GM21717 (cell line): ENCODE results near the gene FBXO3.

Experiments
- ATAC-seq: cut with Tn5 transposase; IDR thresholded peaks from one replicate; pipeline ENCODE4 v1.9.1; 2021; ENCODE audit warnings: mild to moderate bottlenecking, moderate library complexity; ENCODE audit not compliant: unreplicated experiment

FBXO3 gene

DNA sequence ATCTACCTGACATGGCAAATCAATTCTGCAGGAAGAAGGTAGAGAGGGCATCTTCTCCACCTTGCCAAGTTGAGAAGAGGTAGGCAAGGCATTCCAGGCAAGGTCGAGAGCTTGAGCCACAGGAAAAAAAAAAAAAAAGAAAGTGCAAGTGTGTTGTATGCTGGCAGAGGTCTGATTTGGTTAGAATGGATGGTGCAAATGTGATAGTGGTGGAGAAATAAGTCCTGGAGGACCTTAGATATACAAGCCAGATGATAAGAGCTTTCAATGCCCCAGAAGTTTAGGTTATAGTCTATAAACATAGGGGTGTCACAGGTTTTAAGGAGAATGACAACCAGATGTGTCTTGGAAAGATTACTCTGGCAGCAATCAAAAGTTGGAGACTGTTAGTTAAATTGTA lies 1.4 kb downstream of the FBXO3 start:
- ATAC-seq = no peak

DNA sequence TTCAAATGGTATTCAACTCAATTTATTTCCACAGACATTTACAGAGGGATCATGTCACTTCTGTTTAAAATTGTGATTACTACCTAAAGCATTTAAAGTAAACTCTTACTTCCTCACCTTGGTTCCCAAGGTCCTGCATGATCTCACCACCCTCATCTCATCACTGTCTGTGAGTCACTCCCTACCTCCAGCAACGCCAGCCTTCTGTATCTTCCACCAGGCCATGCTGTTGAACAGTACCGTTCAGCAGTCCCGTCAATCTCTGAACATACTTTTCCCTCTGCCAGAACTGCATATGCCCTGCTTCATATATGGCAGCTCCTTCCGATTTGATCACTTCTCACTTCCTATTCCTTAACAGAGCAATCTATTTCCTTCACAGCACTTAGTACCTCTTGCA lies 2.0 kb downstream of the FBXO3 start:
- ATAC-seq = no peak

DNA sequence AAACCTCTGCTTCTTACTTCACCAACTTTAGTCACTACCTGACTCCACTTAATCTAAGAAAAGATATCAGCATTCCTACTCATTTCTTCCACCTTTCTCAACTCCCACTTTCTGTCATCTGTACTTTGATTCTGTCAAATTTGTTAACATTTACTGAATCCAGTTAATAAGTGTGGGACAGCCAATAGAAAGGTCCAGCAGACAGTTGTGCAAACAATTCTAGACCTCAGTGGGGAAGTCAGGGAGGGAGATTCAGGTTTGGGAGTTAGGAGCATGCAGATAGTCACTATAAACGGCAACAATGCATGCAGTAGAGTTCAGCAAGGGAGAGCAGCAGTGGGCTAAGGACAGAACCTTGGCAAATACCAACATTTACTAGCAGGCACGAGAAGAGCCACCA lies 4.1 kb downstream of the FBXO3 start:
- ATAC-seq = no peak

GRCh38 chr11:33769542-33769941 lies 4.8 kb downstream of the FBXO3 start:
- no peak for ATAC-seq

DNA sequence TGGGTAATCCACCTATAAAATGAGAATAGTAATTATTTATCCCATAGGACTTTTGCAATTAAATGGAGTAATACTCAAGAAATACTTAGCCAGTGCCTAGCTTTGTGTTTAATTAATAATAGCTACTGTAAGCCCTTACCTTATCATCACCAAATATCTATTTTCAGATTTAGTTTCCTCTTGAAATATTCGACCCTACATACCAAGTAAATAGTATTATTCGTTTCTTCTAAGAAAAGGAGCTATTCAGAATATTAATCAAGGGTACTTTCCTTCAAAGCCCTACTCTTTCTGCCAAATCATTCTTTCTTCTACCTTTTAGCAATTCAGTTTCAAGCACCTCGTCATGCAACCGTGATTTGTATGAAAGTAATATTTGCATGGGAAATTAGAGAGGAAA lies 6.7 kb downstream of the FBXO3 start:
- no peak for ATAC-seq

- no peak for ATAC-seq
These were observed 8.2 kb downstream of the FBXO3 start for GRCh38 chr11:33766085-33766484.

- peak; percentile 72 for ATAC-seq
These were observed 12.8 kb downstream of the FBXO3 start for GRCh38 chr11:33761471-33761870.

DNA sequence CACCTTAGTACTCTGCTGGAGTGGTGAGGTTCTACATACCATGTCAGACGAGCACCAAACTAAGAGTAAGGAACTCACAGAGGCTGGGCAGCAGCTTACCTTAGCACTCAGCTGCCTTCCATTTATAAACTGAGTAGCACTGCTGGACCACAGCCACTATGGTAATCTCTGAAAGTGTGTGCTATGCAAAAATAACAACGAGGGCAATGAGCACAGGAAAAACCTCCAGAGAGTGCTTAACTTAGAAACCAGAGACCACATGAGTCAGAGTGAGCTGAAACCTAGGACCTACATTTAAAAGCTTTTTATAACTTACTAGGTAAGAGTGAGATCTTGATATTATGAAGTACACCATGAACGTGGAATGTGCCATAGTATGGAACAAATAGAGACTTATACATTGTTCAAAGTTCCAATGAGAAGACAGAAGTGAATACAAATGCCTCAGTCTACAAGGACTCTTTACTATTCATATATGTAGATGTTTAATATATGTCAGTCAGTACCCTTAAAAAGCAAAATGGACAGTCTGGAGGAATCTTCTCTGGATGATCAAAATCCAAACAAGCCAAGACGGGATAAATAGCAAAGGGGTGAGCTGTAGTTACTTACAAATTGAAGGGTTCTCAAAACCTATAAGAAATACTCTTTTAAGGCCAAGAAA lies 20.9 kb downstream of the FBXO3 start:
- ATAC-seq = peak; percentile 97

- ATAC-seq = no peak
These were observed 22.4 kb downstream of the FBXO3 start for GRCh38 chr11:33751878-33752277.

- no peak for ATAC-seq
These were observed 26.3 kb downstream of the FBXO3 start for GRCh38 chr11:33747979-33748378.

- no peak for ATAC-seq
These were observed 31.0 kb downstream of the FBXO3 start for GRCh38 chr11:33743291-33743690.

- ATAC-seq = no peak
These were observed 32.0 kb downstream of the FBXO3 start for GRCh38 chr11:33742249-33742851.

- ATAC-seq = no peak
These were observed 32.5 kb downstream of the FBXO3 start for GRCh38 chr11:33741806-33742205.

GRCh38 chr11:33737362-33737821 lies 36.9 kb downstream of the FBXO3 start:
- no peak for ATAC-seq

DNA sequence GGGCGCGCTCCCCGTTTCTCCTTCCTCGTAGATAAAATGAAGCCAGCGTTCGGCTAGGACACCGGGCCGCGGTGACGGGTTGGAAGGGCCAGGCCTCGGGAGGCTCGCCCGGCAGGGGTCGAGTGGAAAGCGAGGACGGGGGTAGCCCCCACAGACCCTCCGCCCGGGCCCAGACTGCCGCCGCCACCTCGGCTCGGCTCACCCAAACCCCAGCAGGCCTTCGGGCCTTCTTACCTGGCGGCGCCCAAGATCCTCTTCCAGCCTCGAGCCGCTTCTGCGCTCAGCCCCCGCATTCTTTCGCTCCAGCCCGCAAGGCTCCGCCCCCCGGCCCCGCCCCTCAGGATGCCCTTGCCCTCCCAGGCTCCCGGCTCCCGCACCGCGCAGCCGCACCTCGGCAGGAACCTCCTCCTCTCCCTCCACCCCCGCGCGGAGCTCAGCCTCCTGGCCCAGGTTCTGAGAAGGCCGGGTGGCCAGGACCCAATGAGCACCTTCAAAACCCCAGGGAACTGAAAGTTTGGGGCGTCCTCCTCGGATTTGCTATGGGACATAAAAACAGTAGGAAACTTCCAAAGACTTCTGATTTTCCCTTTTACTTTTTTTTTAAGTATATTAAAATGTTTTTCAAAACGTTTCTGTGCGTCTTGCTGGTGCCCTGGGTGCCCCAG lies 38.0 kb downstream of the FBXO3 start, which contains the start of gene CD59:
TSS of gene CD59 (minus strand) at position 276 of the 665 bp plus-strand sequence. CDS start 13,978 bp downstream, outside the sequence.
- ATAC-seq = peak; percentile 57

DNA sequence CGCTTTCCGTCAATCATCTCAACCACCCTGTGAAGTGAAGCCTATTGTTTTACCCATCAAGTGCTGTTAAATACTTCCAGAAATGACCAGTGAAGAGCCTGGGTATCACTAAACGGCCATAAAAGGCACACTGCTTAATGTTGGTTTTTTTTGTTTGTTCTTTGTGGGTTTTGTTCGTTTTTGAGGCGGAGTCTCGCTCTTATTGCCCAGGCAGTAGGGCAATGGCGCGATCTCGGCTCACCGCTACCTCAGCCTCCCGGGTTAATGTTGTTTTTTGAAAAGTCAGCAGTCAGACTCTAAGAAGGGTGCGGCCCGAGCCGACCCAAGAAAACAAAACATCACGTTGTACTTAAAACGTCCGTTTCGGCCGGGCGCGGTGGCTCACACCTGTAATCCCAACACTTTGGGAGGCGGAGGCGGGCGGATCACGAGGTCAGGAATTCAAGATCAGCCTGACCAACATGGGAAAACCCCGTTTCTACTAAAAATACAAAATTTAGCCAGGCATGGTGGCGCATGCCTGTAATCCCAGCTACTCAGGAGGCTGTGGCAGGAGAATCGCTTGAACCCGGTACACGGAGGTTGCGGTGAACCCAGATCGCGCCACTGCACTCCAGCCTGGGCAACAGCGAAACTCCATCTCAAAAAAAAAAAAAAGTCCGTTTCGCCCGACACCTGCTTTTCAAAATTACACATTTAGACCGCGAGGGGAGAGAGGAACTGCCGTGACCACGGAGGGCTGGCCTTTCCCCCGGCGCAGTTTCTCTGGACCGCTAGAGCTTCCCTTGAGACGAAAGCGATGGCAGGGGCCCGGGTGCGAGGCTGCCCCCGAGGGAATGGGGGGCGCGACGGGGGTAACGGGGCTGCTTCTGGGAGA lies 38.8 kb downstream of the FBXO3 start:
- ATAC-seq = peak; percentile 58

GRCh38 chr11:33734441-33735270 lies 39.7 kb downstream of the FBXO3 start:
- ATAC-seq = no peak

GRCh38 chr11:33733980-33734379 lies 40.3 kb downstream of the FBXO3 start:
- ATAC-seq = no peak

DNA sequence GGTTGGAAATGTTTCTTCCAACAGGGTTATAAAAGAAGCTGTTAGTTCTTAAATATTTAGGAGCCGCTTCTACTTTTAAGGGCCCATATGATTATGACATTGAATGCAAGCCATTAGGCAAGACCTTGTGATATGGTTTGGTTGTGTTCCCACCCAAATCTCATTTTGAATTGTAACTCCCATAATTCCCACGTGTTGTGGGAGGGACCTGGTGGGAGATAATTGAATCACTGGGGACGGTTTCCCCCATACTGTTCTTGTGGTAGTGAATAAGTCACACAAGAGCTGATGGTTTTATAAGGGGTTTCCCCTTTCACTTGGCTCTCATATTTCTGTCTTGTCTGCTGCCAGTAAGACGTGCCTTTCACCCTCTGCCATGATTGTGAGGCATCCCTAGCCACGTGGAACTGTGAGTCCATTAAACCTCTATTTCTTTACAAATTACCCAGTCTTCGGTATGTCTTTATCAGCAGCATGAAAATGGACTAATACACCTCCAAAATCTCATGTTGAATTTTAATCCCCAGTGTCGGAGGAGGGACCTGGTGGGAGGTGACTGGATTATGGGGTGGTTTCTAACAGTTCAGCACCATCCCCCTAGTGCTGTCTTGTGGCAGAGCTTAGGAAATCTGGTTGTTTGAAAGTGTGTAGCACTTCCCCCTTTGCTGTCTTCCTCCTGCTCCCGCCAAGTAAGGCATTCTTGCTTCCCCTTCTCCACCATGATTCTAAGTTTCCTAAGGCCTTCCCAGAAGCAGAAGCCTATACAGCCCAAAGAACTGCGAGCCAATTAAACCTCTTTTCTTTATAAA lies 42.4 kb downstream of the FBXO3 start:
- ATAC-seq = no peak
